RCC 7860 (cell line): ENCODE measurements around the gene MRPL23.

Experiments used
- DNase-seq: peaks from one replicate; pipeline ENCODE4 v3.0.0-alpha.2; 2015; ENCODE audit warnings: low spot score
- FAIRE-seq: peaks from 2 replicates; lab custom pipeline; 2012; peaks lifted over from hg19 to GRCh38; lab: Jason Lieb, UNC

Gene MRPL23

GRCh38 chr11:1946812-1947484 lies at the start of gene MRPL23:
MRPL23 (plus strand) TSS chr11:1947332; CDS start chr11:1947363, 31 bp downstream.
- FAIRE-seq: no peak
- DNase-seq: no peak

GRCh38 chr11:1899090-1899489 lies 48.0 kb upstream of the MRPL23 start:
- FAIRE-seq (no peak), DNase-seq (no peak)

DNA sequence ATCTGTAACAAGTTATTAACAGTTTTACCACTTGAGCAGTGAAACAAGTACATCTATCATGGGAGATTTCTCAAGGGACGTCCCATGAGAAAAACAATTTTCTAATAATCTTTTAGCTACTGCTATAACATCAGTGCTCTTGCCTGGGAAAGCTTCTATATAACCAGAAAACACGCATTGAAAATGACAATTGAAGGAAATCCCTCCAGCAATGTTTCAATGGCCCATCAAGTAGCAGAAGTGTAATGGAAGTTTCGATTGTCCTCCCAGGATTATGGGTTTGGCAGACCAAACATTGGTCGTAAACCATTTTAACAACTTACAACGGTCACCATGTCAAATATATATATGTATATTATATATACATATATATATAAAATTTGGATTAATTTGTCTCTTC lies 47.4 kb upstream of the MRPL23 start:
- FAIRE-seq: no peak

GRCh38 chr11:1906181-1906580 lies 41.0 kb upstream of the MRPL23 start:
- no peak for FAIRE-seq

More for the DNA sequence above, 47.4 kb upstream of the MRPL23 start:
- no peak for DNase-seq

DNA sequence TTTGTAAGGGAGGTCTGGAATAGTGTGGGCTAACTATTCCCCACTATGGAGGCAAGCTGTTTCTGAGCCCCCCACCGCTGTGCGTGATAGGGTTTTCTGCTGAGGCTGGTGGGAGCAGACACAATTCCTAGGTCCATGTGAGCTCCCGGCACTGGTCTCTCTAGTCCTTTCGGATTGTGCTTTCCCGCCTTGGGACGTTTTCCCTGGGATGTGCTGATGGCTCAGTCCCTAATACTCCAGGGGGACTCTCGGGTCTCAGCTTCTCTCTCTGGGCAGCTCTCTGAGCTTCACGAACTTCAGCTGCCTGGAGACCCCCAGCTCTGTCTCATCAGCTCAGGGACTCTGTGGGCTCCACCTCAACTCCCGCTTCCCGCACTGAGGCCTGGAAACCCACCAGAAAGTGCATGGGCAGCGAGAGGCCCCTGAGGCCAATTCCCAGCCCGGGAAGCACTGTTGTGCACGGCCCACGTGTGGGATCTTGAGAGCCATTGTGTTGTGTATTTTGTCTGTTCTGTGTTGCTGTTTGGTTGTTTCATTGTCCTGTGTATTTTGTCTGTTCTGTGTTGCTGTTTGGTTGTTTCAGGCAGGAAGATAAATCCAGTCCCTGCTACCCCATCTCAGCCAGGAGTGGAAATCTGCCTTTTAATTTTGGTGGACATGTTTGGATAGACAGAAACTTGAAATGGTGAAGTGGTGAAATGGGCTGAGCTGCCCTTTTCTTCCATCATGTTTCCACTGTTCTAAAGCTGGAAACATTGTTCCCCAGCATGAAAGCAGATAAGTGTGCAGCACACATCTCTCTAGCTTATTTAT lies 40.3 kb upstream of the MRPL23 start:
- FAIRE-seq: no peak
- DNase-seq: no peak

More at GRCh38 chr11:1906181-1906580, 41.0 kb upstream of the MRPL23 start:
- no peak for DNase-seq

GRCh38 chr11:1908618-1909017 lies 38.5 kb upstream of the MRPL23 start:
- DNase-seq (no peak), FAIRE-seq (no peak)

- FAIRE-seq (no peak), DNase-seq (no peak)
Observed at GRCh38 chr11:1909524-1909923, 37.6 kb upstream of the MRPL23 start.

GRCh38 chr11:1912289-1912878 lies 34.7 kb upstream of the MRPL23 start:
- DNase-seq: no peak

DNA sequence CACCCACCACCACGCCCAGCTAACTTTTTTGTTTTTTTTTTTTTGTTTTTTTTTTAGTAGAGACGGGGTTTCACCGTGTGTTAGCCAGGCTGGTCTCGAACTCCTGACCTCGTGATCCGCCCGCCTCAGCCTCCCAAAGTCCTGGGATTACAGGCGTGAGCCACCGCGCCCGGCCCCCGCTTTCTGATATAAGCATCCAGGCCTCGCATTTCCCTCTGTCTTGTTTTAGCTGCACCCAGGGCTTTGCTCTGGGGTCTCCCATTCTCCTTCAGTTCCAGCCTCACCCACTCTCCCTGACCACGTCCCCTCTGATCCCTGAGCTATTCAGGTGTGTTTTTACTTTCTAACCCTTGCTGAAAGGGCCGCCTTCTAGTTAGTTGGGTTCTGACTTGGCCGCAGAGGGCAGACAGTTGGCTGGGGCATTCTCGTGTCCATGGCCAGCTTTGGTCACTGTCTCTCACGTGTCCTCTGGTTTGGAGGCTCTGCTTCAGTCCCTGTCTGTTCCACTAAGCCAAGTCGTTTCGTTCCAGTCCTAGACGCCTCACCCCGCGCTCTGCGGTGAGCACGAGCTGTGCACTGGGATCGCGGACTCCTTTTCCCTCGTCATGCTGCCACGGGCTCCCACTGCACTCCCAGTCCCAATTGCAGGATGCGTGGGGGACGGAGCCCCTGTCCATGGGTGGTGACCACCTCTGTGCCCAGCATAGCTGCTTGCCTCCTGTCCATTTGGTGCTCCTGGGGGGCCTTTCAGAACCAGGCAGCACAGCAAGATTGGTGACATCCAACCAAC lies 33.7 kb upstream of the MRPL23 start:
- FAIRE-seq: no peak
- no peak for DNase-seq

More at GRCh38 chr11:1912289-1912878, 34.7 kb upstream of the MRPL23 start:
- FAIRE-seq: no peak

GRCh38 chr11:1915795-1916131 lies 31.4 kb upstream of the MRPL23 start:
- no peak for DNase-seq
- no peak for FAIRE-seq

- no peak for FAIRE-seq
- DNase-seq: no peak
Observed at GRCh38 chr11:1916132-1916985, 30.8 kb upstream of the MRPL23 start.

GRCh38 chr11:1916986-1917522 lies 30.1 kb upstream of the MRPL23 start:
- DNase-seq: no peak
- no peak for FAIRE-seq

DNA sequence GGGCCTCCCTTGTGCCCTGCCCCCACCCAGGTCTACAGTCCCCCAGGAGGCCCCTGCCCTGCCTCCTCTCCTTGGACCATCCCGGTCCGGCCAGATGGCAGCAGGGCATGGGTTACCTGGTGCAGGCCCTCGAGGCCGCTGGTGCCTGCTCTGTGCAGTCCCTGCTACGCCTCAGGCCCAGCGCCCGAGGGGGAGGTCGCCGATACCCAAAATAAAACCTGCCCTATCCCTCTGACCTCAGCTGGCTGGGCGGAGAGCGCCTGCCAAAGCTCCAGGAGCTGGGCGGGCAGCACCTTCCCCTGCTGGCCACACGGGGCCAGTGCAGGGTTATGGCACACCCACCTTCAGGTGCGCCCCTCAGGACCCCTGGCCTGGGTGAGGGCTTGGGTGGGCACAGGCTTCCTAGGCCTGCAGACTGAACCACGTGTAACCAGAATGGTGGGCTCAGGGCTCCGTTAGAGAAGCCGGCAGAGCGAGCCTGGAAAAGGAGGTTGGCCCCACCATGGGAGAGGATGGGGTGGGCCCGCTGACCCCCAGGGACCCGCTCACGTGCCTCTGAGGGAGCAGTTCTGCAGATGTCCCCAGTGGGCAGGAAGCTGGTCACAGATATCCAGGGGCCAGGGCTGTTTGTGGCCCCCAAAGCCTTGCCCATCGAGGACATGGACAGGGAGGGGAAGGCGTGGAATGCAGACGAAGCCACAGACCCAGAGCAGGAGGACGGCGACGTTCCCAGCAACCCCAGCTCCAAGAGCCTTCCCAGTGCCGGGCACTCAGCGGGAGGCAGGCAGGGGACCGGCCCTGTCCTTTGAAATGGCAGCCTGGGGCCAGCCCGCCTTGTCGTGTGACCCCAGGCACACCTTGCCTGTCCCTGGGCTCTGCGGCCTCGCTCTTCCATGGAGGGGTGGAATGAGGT lies 29.4 kb upstream of the MRPL23 start:
- FAIRE-seq (no peak), DNase-seq (no peak)

GRCh38 chr11:1918436-1919315 lies 28.5 kb upstream of the MRPL23 start:
- no peak for FAIRE-seq
- peak; percentile 8 for DNase-seq

GRCh38 chr11:1919391-1920127 lies 27.6 kb upstream of the MRPL23 start, which contains the start of gene TNNT3:
TNNT3 (plus strand) TSS chr11:1919703; CDS start chr11:1922875, 3,172 bp downstream.
- DNase-seq: no peak
- no peak for FAIRE-seq

DNA sequence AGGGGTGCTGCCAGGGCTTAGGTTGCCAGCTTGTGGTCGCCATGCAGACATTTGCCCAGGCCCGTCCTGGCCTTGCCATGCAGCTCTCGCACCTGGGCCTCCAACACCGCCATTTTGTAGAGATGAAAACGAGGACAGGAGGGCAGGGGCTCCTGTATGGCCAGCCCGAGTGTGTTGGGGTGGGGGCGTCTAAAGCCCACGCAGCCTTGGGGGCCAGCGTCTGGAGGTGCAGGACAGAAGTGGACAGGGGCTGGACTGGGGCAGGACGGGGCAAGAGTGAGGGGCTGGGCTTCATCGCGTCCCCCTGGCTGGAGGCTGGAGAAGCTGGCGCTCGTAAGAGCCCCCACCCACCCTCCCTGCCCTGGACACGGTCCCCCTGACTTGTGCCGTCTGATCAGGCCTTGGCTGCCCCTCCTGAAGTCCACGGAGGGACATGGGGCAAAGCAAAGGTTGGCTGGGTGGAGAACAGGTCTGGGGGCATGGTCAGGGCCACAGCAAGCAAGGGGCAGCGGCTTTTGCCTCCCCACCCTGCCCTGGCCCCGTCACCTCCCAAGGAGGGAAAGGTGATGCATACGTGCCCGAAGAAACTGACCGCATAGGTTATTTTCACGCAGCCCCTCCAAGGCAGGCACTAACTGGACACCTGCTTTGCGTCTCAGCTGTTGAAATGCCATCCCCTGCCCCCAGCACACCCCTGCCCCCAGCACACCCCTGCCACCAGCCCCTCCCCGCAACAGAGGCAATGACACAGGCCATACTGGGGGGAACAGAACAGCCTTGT lies 26.8 kb upstream of the MRPL23 start:
- FAIRE-seq: no peak
- DNase-seq: no peak
